Measurements from ENCODE around the gene SMAD5. TPM values are rescaled to one million over a fixed set of nuclear protein-coding genes. Genes with fewer than 3 reads are reported as not detected.

SMAD5 gene
- total RNA-seq, 1 experiment from 2014 or later, result 64.3 TPM

DNA sequence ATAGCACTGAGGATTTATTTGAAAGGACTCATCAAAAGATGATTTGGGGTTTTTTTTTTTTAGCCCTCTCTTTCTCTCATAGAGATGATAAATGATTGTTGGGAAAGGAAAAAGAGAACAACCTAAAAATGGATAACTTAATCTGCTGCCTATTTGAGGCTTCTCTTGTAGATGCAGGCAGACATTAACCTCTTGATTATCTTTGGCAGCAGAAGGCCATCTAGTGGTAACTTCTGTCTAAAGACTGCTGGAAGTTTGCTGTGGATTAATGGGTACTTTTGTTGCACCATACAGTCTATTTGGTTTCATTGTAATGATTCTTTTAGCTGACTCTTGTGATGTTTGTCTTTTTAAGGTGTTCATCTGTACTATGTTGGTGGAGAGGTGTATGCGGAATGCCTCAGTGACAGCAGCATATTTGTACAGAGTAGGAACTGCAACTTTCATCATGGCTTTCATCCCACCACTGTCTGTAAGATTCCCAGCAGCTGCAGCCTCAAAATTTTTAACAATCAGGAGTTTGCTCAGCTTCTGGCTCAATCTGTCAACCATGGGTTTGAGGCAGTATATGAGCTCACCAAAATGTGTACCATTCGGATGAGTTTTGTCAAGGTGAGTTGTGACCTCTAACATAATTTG lies 41.5 kb downstream of the SMAD5 start:
- DNase-seq (ENCODE audit: low read depth, low spot score), result peak; percentile 15
- ChIA-PET RAD21 (ENCODE audit: low non-redundant PET in 1 of 2, low total read pairs in 2 of 2, uncharacterized antibody in 2 of 2, unreplicated experiment in 2 of 2) (no interaction called here), CTCF (interaction anchor here (0.6 to 0.8 kb wide), 2 partner anchors 9 to 92 kb away, joined by 3 read pairs; no protein-coding TSS in a partner anchor), POLR2A (no interaction called here)
- Histone ChIP-seq H2AFZ (ENCODE audit: low read depth, low read length, poor library complexity, severe bottlenecking) (no peak overlapping the region), H3K4me1 (ENCODE audit: control insufficient read depth in 1 of 2, insufficient read depth in 2 of 2, low read length in 2 of 2) (no peaks in the 10 kb centered on the region), H3K9me3 (ENCODE audit: control insufficient read depth in 1 of 2, insufficient read depth in 1 of 2, low read depth in 1 of 2, low read length in 2 of 2) (no peaks in the 10 kb centered on the region), H3K4me3 (replicated peaks in 1 of 2; ENCODE audit: low read depth in 1 of 2, low read length in 2 of 2) (no peak overlapping the region), H4K20me1 (ENCODE audit: insufficient read depth) (no peaks in the 10 kb centered on the region), H3K36me3 (ENCODE audit: control insufficient read depth in 1 of 2, insufficient read depth in 2 of 2, low read length in 2 of 2) (peaks cover 15 to 27% of the 10 kb centered on the region in 2 experiments), H3K9me2 (ENCODE audit: insufficient read depth) (no peaks in the 10 kb centered on the region), H3K27me3 (ENCODE audit: insufficient read depth, low read length) (no peaks in the 10 kb centered on the region), H3K79me2 (ENCODE audit: insufficient read depth, low read length) (peaks cover 21% of the 10 kb centered on the region), H3K4me2 (ENCODE audit: low read length) (no peak overlapping the region), H3K27ac (ENCODE audit: low read depth, low read length) (no peak overlapping the region), H3K9ac (ENCODE audit: low read length) (no peak overlapping the region)
- intact Hi-C loops (cut with micrococcal nuclease), result loop anchor here (1.0 to 5.0 kb wide), 3 partner anchors 112 to 287 kb away; no protein-coding TSS in a partner anchor
- TF ChIP-seq RAD21 (IDR thresholded peaks at IDR 0.05; ENCODE audit: low read depth), result peak; percentile 70
- TF ChIP-seq, protein P1, sequence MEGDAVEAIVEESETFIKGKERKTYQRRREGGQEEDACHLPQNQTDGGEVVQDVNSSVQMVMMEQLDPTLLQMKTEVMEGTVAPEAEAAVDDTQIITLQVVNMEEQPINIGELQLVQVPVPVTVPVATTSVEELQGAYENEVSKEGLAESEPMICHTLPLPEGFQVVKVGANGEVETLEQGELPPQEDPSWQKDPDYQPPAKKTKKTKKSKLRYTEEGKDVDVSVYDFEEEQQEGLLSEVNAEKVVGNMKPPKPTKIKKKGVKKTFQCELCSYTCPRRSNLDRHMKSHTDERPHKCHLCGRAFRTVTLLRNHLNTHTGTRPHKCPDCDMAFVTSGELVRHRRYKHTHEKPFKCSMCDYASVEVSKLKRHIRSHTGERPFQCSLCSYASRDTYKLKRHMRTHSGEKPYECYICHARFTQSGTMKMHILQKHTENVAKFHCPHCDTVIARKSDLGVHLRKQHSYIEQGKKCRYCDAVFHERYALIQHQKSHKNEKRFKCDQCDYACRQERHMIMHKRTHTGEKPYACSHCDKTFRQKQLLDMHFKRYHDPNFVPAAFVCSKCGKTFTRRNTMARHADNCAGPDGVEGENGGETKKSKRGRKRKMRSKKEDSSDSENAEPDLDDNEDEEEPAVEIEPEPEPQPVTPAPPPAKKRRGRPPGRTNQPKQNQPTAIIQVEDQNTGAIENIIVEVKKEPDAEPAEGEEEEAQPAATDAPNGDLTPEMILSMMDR (IDR thresholded peaks at IDR 0.05 in 2 of 3, conservative IDR thresholded peaks at IDR 0.05 in 1 of 3; ENCODE audit: borderline replicate concordance in 1 of 3, insufficient read depth in 1 of 3, low read depth in 2 of 3, low read length in 2 of 3), result peak; percentile 54 to 71 (median 65); a peak in 5 of 6 replicates
- TF ChIP-seq TCF7L2 (IDR thresholded peaks at IDR 0.05; ENCODE audit: borderline replicate concordance, extremely low read depth, insufficient read depth, insufficient read length), result no peak
- TF ChIP-seq ATF3 (IDR thresholded peaks at IDR 0.05), result no peak
- BruUV-seq (replicated peaks), result no TSS peak
- ATAC-seq, result peak; percentile 86

GRCh38 chr5:136182618-136183017 lies 50.0 kb downstream of the SMAD5 start:
- Histone ChIP-seq H3K9ac (ENCODE audit: low read length) (no peak overlapping the region), H3K27me3 (ENCODE audit: insufficient read depth, low read length) (no peaks in the 10 kb centered on the region), H4K20me1 (ENCODE audit: insufficient read depth) (no peaks in the 10 kb centered on the region), H3K4me3 (replicated peaks in 1 of 2; ENCODE audit: low read depth in 1 of 2, low read length in 2 of 2) (no peak overlapping the region), H2AFZ (ENCODE audit: low read depth, low read length, poor library complexity, severe bottlenecking) (no peak overlapping the region), H3K9me2 (ENCODE audit: insufficient read depth) (no peaks in the 10 kb centered on the region), H3K36me3 (ENCODE audit: control insufficient read depth in 1 of 2, insufficient read depth in 2 of 2, low read length in 2 of 2) (peaks cover 6 to 9% of the 10 kb centered on the region in 2 experiments; a peak in 3 of 4 replicates), H3K4me1 (ENCODE audit: control insufficient read depth in 1 of 2, insufficient read depth in 2 of 2, low read length in 2 of 2) (no peaks in the 10 kb centered on the region), H3K4me2 (ENCODE audit: low read length) (no peak overlapping the region), H3K79me2 (ENCODE audit: insufficient read depth, low read length) (no peaks in the 10 kb centered on the region), H3K9me3 (ENCODE audit: control insufficient read depth in 1 of 2, insufficient read depth in 1 of 2, low read depth in 1 of 2, low read length in 2 of 2) (no peaks in the 10 kb centered on the region), H3K27ac (ENCODE audit: low read depth, low read length) (no peak overlapping the region)
- ATAC-seq (no peak), DNase-seq (ENCODE audit: low read depth, low spot score) (no peak)
- RAD21 ChIA-PET (ENCODE audit: low non-redundant PET in 1 of 2, low total read pairs in 2 of 2, uncharacterized antibody in 2 of 2, unreplicated experiment in 2 of 2), result no interaction called here
- CTCF ChIA-PET, result no interaction called here
- TF ChIP-seq ZFX (IDR thresholded peaks at IDR 0.05), result no peak
- no peak for TF ChIP-seq SRF (IDR thresholded peaks at IDR 0.05; ENCODE audit: low read depth)
- no peak for TF ChIP-seq POLR2A (IDR thresholded peaks at IDR 0.05; ENCODE audit: borderline replicate concordance, extremely low read depth, insufficient read depth, insufficient read length)
- TF ChIP-seq SIN3A (IDR thresholded peaks at IDR 0.05; ENCODE audit: low read depth), result no peak
- no peak for TF ChIP-seq EGR1 (IDR thresholded peaks at IDR 0.05; ENCODE audit: low read depth)
- TF ChIP-seq, protein P2, sequence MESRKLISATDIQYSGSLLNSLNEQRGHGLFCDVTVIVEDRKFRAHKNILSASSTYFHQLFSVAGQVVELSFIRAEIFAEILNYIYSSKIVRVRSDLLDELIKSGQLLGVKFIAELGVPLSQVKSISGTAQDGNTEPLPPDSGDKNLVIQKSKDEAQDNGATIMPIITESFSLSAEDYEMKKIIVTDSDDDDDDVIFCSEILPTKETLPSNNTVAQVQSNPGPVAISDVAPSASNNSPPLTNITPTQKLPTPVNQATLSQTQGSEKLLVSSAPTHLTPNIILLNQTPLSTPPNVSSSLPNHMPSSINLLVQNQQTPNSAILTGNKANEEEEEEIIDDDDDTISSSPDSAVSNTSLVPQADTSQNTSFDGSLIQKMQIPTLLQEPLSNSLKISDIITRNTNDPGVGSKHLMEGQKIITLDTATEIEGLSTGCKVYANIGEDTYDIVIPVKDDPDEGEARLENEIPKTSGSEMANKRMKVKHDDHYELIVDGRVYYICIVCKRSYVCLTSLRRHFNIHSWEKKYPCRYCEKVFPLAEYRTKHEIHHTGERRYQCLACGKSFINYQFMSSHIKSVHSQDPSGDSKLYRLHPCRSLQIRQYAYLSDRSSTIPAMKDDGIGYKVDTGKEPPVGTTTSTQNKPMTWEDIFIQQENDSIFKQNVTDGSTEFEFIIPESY (IDR thresholded peaks at IDR 0.05; ENCODE audit: extremely low read depth, insufficient replicate concordance, low read length), result no peak
- no peak for TF ChIP-seq ELF1 (IDR thresholded peaks at IDR 0.05; ENCODE audit: borderline replicate concordance, low read depth)
- TF ChIP-seq YY1 (IDR thresholded peaks at IDR 0.05; ENCODE audit: extremely low read depth, insufficient replicate concordance, low read depth, low read length), result no peak
- POLR2A ChIA-PET, result no interaction called here
- intact Hi-C loops (cut with micrococcal nuclease), result no loop called here
- no TSS peak for BruUV-seq (replicated peaks)
